ENCODE results near the gene PHACTR3.

- TF ChIP-seq POLR2A (IDR thresholded peaks at IDR 0.05; ENCODE audit: low read depth, low read length) (no peak), CTCF (IDR thresholded peaks at IDR 0.05; ENCODE audit: extremely low read depth in 1 of 2, insufficient read depth in 1 of 2, low read depth in 1 of 2, low read length in 2 of 2) (no peak), GATA2 (IDR thresholded peaks at IDR 0.05; ENCODE audit: insufficient read depth, insufficient read length, low read depth, low read length) (no peak), MYC (IDR thresholded peaks at IDR 0.05; ENCODE audit: low read depth, low read length) (no peak), POLR2AphosphoS5 (IDR thresholded peaks at IDR 0.05; ENCODE audit: insufficient read depth, low read depth, low read length) (no peak), EZH2 (IDR thresholded peaks at IDR 0.05; ENCODE audit: borderline replicate concordance, low read depth, low read length, severe bottlenecking) (no peak), MAX (IDR thresholded peaks at IDR 0.05; ENCODE audit: insufficient read depth, insufficient read length) (no peak)
Measured at GRCh38 chr20:59805786-59806577, 201.6 kb downstream of the PHACTR3 start.
